K562 (cell line): ENCODE data around the gene OPCML.

Experiments
- CCNT2 ChIP-seq: IDR thresholded peaks from 2 replicates; pipeline ENCODE4 v1.6.1; 2011; ENCODE audit warnings: borderline replicate concordance, low read depth, mild to moderate bottlenecking, moderate library complexity, mixed read lengths, low read length; ENCODE audit not compliant: insufficient read length; ENCODE audit errors: extremely low read depth
- COPS2 ChIP-seq: fragments of 450-650 bp; conservative IDR thresholded peaks from 2 replicates; pipeline ENCODE4 v1.6.1; 2016; ENCODE audit warnings: mild to moderate bottlenecking, moderate library complexity
- NFRKB ChIP-seq: fragments of 450-650 bp; IDR thresholded peaks from 2 replicates; pipeline ENCODE4 v1.6.1; 2016; ENCODE audit warnings: low read depth
- NFYB ChIP-seq: IDR thresholded peaks from 2 replicates; pipeline ENCODE4 v1.6.1; 2011; ENCODE audit warnings: mild to moderate bottlenecking, moderate library complexity; ENCODE audit not compliant: insufficient read length; ENCODE audit errors: extremely low read depth
- POLR2A ChIP-seq: fragments of 450-650 bp; conservative IDR thresholded peaks from 2 replicates; pipeline ENCODE4 v1.6.1; 2016
- RFX5 ChIP-seq: IDR thresholded peaks from 2 replicates; pipeline ENCODE4 v1.6.1; 2011; ENCODE audit warnings: low read depth, mild to moderate bottlenecking, improper control_type of control experiment, low read length
- SP1 ChIP-seq: sonication (generic); formaldehyde crosslinking; IDR thresholded peaks from 2 replicates; pipeline ENCODE4 v1.8.1; 2022; ENCODE audit warnings: mild to moderate bottlenecking, missing genetic modification reagents
- SRF ChIP-seq, 2 experiments: fragments of 250-450, 450-650 bp in 1 of 2; sonication (Bioruptor Pico) in 1 of 2; sonication (generic) in 1 of 2; formaldehyde crosslinking; IDR thresholded peaks; 2 replicates each; pipeline versions ENCODE4 v1.5.0 to v1.5.1; 2020 to 2022; ENCODE audit warnings: mild to moderate bottlenecking in 1 of 2, missing genetic modification reagents in 1 of 2
- ZFX ChIP-seq: sonication (generic); formaldehyde crosslinking; IDR thresholded peaks from 2 replicates; pipeline ENCODE4 v1.8.0; 2022; ENCODE audit warnings: mild to moderate bottlenecking, missing genetic modification reagents, moderate library complexity
- TF ChIP-seq, protein P1 (sequence below): sonication (generic); formaldehyde crosslinking; IDR thresholded peaks from 2 replicates; pipeline ENCODE4 v1.8.1; 2023; ENCODE audit warnings: mild to moderate bottlenecking, missing genetic modification reagents, moderate library complexity
- TF ChIP-seq, protein P2 (sequence below): fragments of 250-450 bp; sonication (Bioruptor Pico); IDR thresholded peaks from 2 replicates; pipeline ENCODE4 v1.4.0; 2020
- TF ChIP-seq, protein P3 (sequence below), 3 experiments: IDR thresholded peaks in 2 of 3; conservative IDR thresholded peaks in 1 of 3; 2 replicates each; pipeline ENCODE4 v1.5.1; 2011 to 2012; ENCODE audit warnings: low read length in 3 of 3, mild to moderate bottlenecking in 3 of 3, control low read depth in 2 of 3, improper control_type of control experiment in 1 of 3, inconsistent platforms in 1 of 3, low read depth in 1 of 3, mixed read lengths in 1 of 3, moderate library complexity in 1 of 3; ENCODE audit not compliant: insufficient read depth in 2 of 3

DNA sequence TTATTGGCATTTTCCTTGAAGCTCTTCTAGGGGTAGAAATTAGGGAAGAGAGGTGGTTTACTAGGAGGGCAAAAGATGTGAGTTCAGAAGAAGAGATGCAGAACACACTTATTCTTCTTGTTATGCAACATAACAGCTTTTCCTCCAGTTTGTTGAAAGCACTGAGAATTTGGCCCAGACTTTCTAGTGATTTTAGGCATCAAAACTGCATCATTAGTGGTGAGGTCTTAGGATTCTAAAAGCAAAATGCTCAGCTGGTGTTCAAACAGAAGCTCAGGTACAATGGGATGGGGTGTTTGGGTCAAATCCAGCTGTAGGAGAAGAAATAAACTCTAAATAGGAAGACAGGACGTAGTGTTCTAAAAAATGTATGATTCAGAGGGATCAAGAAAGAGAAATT, 221.1 kb downstream of the OPCML start:
- TF ChIP-seq COPS2 (no peak), SP1 (CRISPR knock-in tag) (no peak), POLR2A (no peak), SRF (CRISPR knock-in tag; IDR thresholded peaks at IDR 0.05) (no peak), ZFX (CRISPR knock-in tag) (no peak), NFYB (no peak), NFRKB (no peak), RFX5 (no peak), CCNT2 (no peak)
- TF ChIP-seq, protein P1, sequence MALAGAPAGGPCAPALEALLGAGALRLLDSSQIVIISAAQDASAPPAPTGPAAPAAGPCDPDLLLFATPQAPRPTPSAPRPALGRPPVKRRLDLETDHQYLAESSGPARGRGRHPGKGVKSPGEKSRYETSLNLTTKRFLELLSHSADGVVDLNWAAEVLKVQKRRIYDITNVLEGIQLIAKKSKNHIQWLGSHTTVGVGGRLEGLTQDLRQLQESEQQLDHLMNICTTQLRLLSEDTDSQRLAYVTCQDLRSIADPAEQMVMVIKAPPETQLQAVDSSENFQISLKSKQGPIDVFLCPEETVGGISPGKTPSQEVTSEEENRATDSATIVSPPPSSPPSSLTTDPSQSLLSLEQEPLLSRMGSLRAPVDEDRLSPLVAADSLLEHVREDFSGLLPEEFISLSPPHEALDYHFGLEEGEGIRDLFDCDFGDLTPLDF (CRISPR knock-in tag), result no peak
- TF ChIP-seq, protein P2, sequence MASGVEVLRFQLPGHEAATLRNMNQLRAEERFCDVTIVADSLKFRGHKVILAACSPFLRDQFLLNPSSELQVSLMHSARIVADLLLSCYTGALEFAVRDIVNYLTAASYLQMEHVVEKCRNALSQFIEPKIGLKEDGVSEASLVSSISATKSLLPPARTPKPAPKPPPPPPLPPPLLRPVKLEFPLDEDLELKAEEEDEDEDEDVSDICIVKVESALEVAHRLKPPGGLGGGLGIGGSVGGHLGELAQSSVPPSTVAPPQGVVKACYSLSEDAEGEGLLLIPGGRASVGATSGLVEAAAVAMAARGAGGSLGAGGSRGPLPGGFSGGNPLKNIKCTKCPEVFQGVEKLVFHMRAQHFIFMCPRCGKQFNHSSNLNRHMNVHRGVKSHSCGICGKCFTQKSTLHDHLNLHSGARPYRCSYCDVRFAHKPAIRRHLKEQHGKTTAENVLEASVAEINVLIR (CRISPR knock-in tag), result no peak
- TF ChIP-seq, protein P3, sequence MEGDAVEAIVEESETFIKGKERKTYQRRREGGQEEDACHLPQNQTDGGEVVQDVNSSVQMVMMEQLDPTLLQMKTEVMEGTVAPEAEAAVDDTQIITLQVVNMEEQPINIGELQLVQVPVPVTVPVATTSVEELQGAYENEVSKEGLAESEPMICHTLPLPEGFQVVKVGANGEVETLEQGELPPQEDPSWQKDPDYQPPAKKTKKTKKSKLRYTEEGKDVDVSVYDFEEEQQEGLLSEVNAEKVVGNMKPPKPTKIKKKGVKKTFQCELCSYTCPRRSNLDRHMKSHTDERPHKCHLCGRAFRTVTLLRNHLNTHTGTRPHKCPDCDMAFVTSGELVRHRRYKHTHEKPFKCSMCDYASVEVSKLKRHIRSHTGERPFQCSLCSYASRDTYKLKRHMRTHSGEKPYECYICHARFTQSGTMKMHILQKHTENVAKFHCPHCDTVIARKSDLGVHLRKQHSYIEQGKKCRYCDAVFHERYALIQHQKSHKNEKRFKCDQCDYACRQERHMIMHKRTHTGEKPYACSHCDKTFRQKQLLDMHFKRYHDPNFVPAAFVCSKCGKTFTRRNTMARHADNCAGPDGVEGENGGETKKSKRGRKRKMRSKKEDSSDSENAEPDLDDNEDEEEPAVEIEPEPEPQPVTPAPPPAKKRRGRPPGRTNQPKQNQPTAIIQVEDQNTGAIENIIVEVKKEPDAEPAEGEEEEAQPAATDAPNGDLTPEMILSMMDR (IDR thresholded peaks at IDR 0.05 in 2 of 3, conservative IDR thresholded peaks at IDR 0.05 in 1 of 3; ENCODE audit: insufficient read depth in 2 of 3, low read depth in 1 of 3, low read length in 3 of 3), result no peak
